GM12874 (cell line): Measurements from ENCODE around the gene FAM43A.
A peak's percentile ranks its signal among the peaks of the same experiment; 100 is the strongest.

Experiments
- TF ChIP-seq, protein P1 (sequence below): IDR thresholded peaks from 2 replicates; pipeline ENCODE4 v1.5.1; 2011; ENCODE audit warnings: low read depth, mild to moderate bottlenecking, control low read depth, low read length, moderate library complexity; ENCODE audit not compliant: insufficient read depth

Gene FAM43A

DNA sequence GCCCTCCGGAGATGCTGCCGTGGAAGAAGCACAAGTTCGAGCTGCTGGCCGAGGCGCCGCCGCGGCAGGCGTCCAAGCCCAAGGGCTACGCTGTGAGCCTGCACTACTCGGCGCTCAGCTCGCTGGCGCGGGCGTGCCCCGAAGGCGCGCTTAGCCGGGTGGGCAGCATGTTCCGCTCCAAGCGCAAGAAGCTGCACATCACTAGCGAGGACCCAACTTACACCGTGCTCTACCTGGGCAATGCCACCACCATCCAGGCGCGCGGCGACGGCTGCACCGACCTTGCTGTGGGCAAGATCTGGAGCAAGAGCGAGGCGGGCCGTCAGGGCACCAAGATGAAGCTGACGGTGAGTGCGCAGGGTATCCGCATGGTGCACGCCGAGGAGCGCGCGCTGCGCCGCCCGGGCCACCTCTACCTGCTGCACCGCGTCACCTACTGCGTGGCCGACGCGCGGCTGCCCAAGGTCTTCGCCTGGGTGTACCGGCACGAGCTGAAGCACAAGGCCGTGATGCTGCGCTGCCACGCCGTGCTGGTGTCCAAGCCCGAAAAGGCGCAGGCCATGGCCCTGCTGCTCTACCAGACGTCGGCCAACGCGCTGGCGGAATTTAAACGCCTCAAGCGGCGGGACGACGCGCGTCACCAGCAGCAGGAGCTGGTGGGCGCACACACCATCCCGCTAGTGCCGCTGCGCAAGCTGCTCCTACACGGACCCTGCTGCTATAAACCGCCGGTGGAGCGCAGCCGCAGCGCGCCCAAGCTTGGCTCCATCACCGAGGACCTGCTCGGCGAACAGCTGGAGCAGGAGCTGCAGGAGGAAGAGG, 1.3 kb downstream of the FAM43A start:
- TF ChIP-seq, protein P1, sequence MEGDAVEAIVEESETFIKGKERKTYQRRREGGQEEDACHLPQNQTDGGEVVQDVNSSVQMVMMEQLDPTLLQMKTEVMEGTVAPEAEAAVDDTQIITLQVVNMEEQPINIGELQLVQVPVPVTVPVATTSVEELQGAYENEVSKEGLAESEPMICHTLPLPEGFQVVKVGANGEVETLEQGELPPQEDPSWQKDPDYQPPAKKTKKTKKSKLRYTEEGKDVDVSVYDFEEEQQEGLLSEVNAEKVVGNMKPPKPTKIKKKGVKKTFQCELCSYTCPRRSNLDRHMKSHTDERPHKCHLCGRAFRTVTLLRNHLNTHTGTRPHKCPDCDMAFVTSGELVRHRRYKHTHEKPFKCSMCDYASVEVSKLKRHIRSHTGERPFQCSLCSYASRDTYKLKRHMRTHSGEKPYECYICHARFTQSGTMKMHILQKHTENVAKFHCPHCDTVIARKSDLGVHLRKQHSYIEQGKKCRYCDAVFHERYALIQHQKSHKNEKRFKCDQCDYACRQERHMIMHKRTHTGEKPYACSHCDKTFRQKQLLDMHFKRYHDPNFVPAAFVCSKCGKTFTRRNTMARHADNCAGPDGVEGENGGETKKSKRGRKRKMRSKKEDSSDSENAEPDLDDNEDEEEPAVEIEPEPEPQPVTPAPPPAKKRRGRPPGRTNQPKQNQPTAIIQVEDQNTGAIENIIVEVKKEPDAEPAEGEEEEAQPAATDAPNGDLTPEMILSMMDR, result no peak

DNA sequence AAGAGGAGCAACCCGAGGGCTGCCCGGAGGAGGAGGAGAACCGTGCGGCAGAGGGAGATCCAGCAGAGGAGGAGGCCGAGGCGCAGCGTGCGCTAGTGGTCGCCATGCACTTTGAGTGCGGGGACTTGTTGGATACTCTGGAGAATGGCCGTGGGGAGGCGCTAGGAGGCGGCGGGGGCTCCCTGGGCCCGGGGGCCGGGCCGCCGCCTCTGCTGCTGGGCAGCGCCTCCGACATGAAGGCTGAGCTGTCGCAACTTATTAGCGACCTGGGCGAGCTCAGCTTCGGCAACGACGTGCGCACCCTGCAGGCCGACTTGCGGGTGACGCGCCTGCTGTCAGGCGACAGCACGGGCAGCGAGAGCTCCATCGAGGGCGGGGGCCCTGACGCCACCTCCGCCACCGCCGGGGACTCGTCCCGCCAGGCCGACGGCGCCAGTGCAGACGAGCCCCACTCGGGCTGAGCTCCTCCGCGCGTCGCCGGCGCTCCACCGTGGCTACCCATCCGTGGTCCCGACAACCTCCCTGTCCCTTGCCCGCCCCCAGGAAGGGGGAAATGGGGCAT, 2.0 kb downstream of the FAM43A start:
- TF ChIP-seq, protein P1, result peak; percentile 56

DNA sequence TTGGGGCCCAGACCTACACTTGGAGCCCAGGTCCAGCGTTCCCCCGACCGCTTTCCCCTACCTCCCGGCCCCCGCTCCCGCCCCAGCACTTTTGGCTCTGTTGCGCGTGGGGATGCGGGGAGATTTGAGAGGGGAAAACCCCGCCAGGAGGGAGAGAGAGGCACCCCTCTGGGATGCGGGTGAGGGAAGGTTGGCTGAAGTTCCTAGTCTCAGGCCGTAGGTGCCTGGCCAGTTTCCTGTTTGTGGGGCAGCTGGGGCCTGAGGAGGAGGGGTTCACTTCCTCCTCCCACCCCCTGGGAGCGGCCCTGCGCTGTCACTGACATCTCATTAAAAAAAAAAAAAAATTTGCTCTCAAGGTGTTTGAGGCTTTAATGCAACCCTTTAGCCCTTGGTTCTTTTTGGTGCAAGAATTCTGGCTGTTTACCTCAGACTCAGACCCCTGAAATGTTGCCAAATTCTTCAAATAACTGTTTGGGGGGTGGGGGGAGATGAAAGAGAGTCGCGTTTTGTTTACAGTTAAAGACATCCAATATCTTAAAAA, 2.6 kb downstream of the FAM43A start:
- TF ChIP-seq, protein P1, result no peak

DNA sequence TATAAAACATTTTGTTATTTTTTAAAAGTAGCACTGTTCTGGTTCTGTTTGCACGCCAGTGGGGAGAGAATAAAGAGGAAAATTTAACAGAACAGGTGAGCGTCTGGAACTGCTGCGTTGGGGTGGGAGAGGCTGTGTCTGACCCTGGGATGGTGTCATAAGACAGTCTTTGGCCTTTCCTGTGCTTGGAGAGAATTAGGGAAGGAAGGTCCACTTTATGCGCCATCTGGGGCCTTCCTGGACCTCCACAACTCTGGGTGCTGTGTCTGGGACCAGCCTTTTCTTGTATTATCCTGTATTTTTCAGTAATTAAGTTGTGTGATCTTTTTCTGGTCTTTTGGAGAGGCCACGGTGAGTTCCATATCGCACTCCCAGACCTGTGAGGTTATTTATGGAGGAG, 3.3 kb downstream of the FAM43A start:
- TF ChIP-seq, protein P1, result no peak

DNA sequence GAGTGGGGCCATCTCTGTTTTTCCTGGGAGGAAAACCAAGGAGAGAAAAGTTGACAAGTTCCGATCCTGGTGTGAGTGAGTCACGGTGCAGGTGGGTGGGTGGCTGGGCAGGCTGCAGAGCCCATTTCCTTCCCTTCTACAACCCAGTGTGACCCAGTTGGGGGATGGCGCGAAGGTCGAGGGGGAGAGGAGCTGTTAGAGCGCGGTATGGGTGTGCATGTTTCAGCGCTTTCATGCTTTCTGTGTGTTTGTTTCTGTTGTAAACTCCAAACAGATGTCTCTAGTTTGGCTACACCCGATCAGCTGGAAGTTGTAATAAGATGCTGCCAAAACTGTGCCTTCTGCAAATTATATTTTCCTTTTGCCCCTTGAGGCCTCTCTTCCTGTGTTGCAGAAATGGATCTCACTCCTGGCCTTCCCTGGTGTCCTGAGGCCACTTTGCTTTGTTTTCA, 3.8 kb downstream of the FAM43A start:
- TF ChIP-seq, protein P1, result no peak

DNA sequence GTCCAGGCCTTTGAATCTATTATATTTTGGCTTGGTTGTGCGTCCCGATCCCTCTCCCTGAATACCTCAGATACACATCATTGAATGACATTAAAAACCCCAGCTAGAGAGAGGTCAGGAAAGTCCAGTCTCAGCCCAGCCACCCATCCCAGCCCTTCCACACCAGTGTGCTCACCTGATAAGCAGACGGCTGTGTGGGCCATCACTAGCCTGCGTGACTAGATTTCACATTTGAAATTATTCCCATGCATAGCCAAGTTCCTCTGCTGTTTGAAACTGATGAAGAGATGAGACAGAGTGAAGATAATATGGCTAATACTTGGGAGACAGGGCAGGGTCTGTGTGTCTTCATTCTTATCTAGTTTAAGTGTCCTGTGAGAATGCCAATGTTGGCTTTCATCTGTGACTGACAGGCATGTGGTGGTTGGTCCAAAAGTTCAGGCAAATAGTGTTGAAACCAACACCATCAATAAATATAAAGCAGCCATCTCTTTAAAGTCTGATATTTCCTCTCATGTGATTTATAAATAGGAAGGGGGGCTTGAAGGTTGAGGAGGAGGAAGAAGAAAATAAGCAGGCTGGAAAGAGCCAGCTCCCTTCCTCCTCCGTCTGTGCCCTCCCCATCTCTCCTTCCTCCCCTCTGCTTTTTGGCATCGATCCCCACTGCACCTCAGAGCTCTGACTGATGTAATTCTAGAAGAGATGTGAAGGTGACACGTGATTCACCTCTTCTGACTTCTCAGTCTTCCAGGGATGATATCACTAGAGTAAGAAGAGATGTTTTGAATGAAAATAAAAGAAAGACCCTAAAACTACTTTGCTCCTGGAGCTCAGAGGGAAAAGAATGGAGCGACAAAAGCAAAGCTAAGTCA, 5.1 kb downstream of the FAM43A start:
- TF ChIP-seq, protein P1, result no peak
